Aortic smooth muscle cell (primary cell): ENCODE measurements around the gene ZNF527. TPM values are rescaled to one million over a fixed set of nuclear protein-coding genes. Genes with fewer than 3 reads are reported as not detected.

Source experiments
- total RNA-seq: library from RNA; depleted of rRNA; stranded (reverse); fragments of >200 nt; gene quantifications from 2 replicates; pipeline ENCODE4 v1.2.3, GENCODE V29; 2014

The ZNF527 gene
- 4.2 and 4.8 TPM in 2 replicates for total RNA-seq

GRCh38 chr19:37370880-37371661 lies at the start of gene ZNF527:
Gene ZNF527, plus strand, starts transcription at chr19:37371099. Its CDS starts 3,100 bp downstream, at chr19:37374199.

Other genes with a start within 250 kb of the ZNF527 start
- 5.4 and 8.1 TPM in 2 replicates for gene ZNF585A, start 198.4 kb upstream of the ZNF527 start, total RNA-seq
- 18.0 and 19.5 TPM in 2 replicates for gene ZNF585B, start 160.6 kb upstream of the ZNF527 start, total RNA-seq
- 4.7 and 5.3 TPM in 2 replicates for gene ZNF383, start 152.9 kb upstream of the ZNF527 start, total RNA-seq
- 7.2 and 8.3 TPM in 2 replicates for gene ZNF569, start 96.3 kb downstream of the ZNF527 start, total RNA-seq
- gene ZNF570, start 98.3 kb downstream of the ZNF527 start, total RNA-seq: 8.2 and 9.9 TPM in 2 replicates
- gene ZNF793, start 135.8 kb downstream of the ZNF527 start, total RNA-seq: 0.87 and 1.6 TPM in 2 replicates
- gene ZNF571, start 223.7 kb downstream of the ZNF527 start, total RNA-seq: 2.4 and 3.0 TPM in 2 replicates
- 0.81 and 0.92 TPM in 2 replicates for gene ZNF540, start 223.8 kb downstream of the ZNF527 start, total RNA-seq